IPS-18c (cell line): ENCODE results near the gene FRS3.

Experiments
- H3K4me3 ChIP-seq: 2 replicates; pipeline ENCODE4 v1.7.0; 2013; ENCODE audit warnings: low read depth, mild to moderate bottlenecking, low read length, moderate library complexity; ENCODE audit not compliant: insufficient read depth
- H3K9me3 ChIP-seq: one replicate; pipeline ENCODE4 v1.6.1; 2013; ENCODE audit warnings: mild to moderate bottlenecking, low read length, moderate library complexity; ENCODE audit not compliant: control insufficient read depth, insufficient read depth

The FRS3 gene

DNA sequence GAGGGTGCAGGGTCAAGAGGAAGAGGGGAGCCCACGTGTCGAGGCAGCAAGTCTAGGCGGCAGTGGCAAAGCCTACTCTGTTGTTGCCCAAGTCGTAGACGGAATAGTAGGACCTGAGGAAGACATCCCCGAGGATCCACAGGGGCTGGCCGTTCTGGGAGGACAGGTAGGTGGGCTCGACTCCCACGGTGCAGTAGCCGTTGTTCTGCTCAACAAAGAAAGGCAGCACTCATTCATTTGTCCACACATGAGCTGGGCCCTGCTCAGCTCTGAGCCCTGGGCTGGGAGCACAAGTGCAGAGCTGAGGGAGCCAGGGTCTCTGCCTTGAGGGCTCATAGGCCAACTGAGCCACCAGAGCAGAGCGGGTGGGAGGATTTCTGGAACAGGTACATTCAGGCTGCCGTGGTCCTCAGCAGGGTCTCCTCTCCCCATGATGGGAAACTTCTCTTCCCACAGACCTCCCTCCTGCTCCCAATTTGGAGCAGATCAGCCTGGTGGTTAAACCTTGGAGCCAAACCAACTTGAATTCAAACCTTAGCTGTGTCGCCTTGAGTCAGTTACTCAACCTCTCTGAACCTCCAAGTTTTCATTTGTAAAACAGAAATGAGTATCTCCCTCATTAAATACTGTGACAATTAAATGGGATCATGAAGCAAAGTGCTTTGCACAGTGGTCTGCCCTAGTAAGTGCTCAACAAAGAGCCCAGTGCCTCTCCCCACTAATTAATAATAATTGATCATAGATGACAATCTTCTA is 42.7 kb downstream of the FRS3 start:
- Histone ChIP-seq H3K9me3 (no peaks in the 10 kb centered on the region), H3K4me3 (no peak overlapping the region)

DNA sequence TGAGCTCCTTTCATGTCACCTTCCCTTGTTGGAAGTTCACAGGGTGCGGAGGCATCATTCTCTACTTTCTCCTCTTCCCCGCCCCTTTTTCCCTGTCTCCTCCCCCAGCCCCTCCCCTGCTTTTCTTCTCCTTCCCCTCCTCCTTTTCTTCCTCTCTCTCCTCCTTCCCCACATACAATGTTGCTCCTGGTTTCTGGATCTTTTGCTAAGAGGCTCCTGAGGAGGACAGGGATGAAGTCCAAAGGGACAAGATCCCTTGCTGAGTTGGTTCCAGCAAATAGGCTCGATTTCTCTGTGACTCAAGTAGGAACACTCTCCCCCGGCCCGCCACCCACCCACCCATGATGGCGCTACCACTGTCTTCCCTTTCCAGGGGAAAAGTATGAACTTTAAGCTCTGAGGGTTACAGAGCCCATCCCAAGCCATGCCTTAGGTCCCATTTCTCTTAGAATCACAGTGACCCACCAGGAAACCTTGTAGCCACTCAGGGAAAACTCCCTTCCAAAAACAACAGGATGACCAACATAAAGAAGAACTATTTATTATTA is 43.4 kb downstream of the FRS3 start:
- peak overlapping the region; percentile 34; the same call in 1 of the 2 replicates for H3K4me3 ChIP-seq
- H3K9me3 ChIP-seq: no peaks in the 10 kb centered on the region

GRCh38 chr6:41735427-41736185 is 44.1 kb downstream of the FRS3 start, which contains the start of gene TFEB:
Gene TFEB, minus strand, starts transcription at chr6:41735608. Its CDS starts 44,395 bp downstream, at chr6:41691213.
- peak within 1 kb of the TSS; percentile 70 for H3K4me3 ChIP-seq
- no peaks in the 10 kb centered on the region for H3K9me3 ChIP-seq

DNA sequence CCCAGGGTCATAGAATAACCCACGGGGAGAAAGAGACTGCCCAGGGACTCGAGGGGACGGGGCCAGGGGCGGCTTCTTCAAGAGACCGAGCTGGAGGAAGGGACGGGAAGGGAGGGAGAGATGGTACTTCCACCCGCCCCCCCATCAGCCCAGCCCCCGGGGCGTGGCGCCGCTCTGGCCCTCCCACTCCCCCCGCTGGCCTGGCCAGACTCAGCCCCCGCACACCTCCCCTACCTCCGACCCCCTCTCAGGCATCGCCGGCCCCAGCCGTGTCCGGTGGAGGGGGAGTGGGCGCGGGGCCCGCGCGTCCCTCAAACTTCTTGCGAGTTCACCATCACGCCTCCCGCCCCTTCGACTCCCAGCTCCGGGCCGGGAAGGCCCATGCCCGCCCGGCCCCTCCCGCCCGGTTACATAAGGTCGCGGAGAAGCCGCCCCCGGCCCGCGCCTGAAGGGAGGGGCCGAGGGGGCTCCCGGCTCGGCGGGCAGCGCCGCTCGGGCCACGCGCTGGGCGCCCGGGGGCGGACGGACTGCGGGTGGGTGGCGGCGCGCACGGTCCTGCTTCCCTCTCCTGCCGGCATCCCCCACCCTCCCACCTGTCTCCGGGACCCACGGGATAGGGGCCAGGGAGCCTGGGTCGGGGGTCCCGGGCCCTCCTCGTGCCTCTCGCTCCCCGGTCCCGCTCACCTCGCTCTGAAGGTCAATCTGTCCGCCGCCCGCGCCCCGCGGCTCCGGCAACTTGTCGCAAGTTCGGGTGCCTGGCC is 44.9 kb downstream of the FRS3 start:
- Histone ChIP-seq H3K9me3 (no peaks in the 10 kb centered on the region), H3K4me3 (peak overlapping the region; percentile 70)

- Histone ChIP-seq H3K9me3 (no peaks in the 10 kb centered on the region), H3K4me3 (peak overlapping the region; percentile 70)
These were observed 45.7 kb downstream of the FRS3 start for GRCh38 chr6:41733707-41734665.

DNA sequence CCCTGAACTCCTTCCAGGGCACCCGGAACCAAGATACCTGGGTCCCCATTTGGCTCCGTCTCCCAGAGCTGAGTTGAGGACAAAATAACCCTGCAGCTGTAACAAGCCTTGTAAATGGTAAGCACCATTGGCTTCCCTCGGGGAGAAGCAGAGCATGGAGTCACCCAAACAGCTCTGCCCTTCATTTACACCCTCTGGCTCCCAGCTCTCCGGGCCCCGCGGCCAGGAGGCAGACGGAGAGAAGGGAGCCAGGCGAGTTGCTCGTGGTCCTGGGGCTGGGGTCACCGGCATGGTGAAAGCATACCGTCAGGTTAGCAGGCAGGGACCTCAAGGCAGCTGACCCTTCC is 46.4 kb downstream of the FRS3 start:
- no peaks in the 10 kb centered on the region for H3K9me3 ChIP-seq
- peak overlapping the region; percentile 70 for H3K4me3 ChIP-seq

GRCh38 chr6:41732591-41733359 is 46.9 kb downstream of the FRS3 start:
- H3K9me3 ChIP-seq: no peaks in the 10 kb centered on the region
- peak overlapping the region; percentile 70 for H3K4me3 ChIP-seq

- no peaks in the 10 kb centered on the region for H3K9me3 ChIP-seq
- no peak overlapping the region for H3K4me3 ChIP-seq
These were observed 47.6 kb downstream of the FRS3 start for GRCh38 chr6:41732149-41732548.

- Histone ChIP-seq H3K9me3 (no peaks in the 10 kb centered on the region), H3K4me3 (no peak overlapping the region)
These were observed 48.1 kb downstream of the FRS3 start for GRCh38 chr6:41731561-41732086.

GRCh38 chr6:41730531-41731436 is 48.9 kb downstream of the FRS3 start:
- H3K4me3 ChIP-seq: no peak overlapping the region
- no peaks in the 10 kb centered on the region for H3K9me3 ChIP-seq

- Histone ChIP-seq H3K9me3 (no peaks in the 10 kb centered on the region), H3K4me3 (0 out of 2 replicates have a peak overlapping the region, but pooled peaks have one; percentile 1)
These were observed 50.1 kb downstream of the FRS3 start for GRCh38 chr6:41729624-41730023.

DNA sequence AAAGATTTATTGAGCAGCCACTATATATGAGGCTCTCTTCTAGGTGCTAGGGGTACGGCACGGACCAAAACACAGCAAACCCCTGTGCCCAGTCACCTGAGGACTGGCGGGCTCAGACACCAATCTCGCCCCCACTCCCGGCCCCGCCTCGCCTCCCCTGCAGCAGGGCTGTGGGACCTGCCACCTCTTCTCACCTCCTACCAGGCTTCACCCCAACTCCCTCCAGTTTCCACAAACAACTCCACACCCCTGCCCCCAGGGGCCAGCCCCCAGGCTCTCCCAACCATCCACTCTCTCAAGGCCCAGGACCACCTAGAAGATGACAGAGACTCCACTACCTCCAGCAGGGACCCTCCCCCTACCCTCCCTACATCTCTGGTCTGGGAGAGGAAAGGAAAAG is 50.7 kb downstream of the FRS3 start:
- Histone ChIP-seq H3K9me3 (no peaks in the 10 kb centered on the region), H3K4me3 (no peak overlapping the region)

GRCh38 chr6:41728073-41728936 is 51.4 kb downstream of the FRS3 start:
- no peak overlapping the region for H3K4me3 ChIP-seq
- no peaks in the 10 kb centered on the region for H3K9me3 ChIP-seq

- no peak overlapping the region for H3K4me3 ChIP-seq
- no peaks in the 10 kb centered on the region for H3K9me3 ChIP-seq
These were observed 52.0 kb downstream of the FRS3 start for GRCh38 chr6:41727705-41728072.
